Fibroblast of lung (primary cell): ENCODE measurements around the gene RNASE1. TPM values are rescaled to one million over a fixed set of nuclear protein-coding genes. Genes with fewer than 3 reads are reported as not detected.

Source experiments
- DNase-seq, 2 donors: peaks; one replicate each; pipeline versions ENCODE4 v3.0.0 to v3.0.0-alpha.2; 2010; ENCODE audit warnings: low read depth in 2 of 2
- H2AFZ ChIP-seq: 2 replicates; pipeline ENCODE4 v1.5.1; 2012; ENCODE audit warnings: low read length, control low read depth, inconsistent platforms
- H3K27ac ChIP-seq: 2 replicates; pipeline ENCODE4 v1.5.1; 2011; ENCODE audit warnings: low read length, control low read depth; ENCODE audit not compliant: insufficient read depth
- H3K27me3 ChIP-seq: 2 replicates; pipeline ENCODE4 v1.5.1; 2011; ENCODE audit warnings: mild to moderate bottlenecking, low read length; ENCODE audit not compliant: control insufficient read depth, insufficient read depth
- H3K36me3 ChIP-seq: 2 replicates; pipeline ENCODE4 v1.5.1; 2011; ENCODE audit warnings: low read length; ENCODE audit not compliant: control insufficient read depth, insufficient read depth
- H3K4me1 ChIP-seq: 2 replicates; pipeline ENCODE4 v1.5.1; 2011; ENCODE audit warnings: low read length; ENCODE audit not compliant: control insufficient read depth, insufficient read depth; ENCODE audit errors: extremely low read depth
- H3K4me2 ChIP-seq: 2 replicates; pipeline ENCODE4 v1.5.1; 2011; ENCODE audit warnings: low read length, control low read depth; ENCODE audit not compliant: insufficient read depth; ENCODE audit errors: extremely low read depth
- H3K4me3 ChIP-seq, 4 experiments: fragments of 200-600 bp in 1 of 4; sonication (generic) in 1 of 4; replicated peaks in 1 of 4; 2 replicates each; pipeline ENCODE4 v1.5.1; 2011 to 2016; ENCODE audit warnings: low read length in 4 of 4, low read depth in 3 of 4, mild to moderate bottlenecking in 3 of 4, control low read depth in 2 of 4, inconsistent platforms in 1 of 4, mixed read lengths in 1 of 4; ENCODE audit not compliant: insufficient read depth in 1 of 4; ENCODE audit errors: control extremely low read depth in 1 of 4
- H3K79me2 ChIP-seq: 2 replicates; pipeline ENCODE4 v1.5.1; 2012; ENCODE audit warnings: mild to moderate bottlenecking, low read length, inconsistent platforms; ENCODE audit not compliant: control insufficient read depth, insufficient read depth
- H3K9ac ChIP-seq: 2 replicates; pipeline ENCODE4 v1.5.1; 2011; ENCODE audit warnings: mild to moderate bottlenecking, low read length, control low read depth; ENCODE audit not compliant: insufficient read depth
- H3K9me3 ChIP-seq: 2 replicates; pipeline ENCODE4 v1.5.1; 2012; ENCODE audit warnings: low read depth, low read length; ENCODE audit not compliant: control insufficient read depth, insufficient read depth
- H4K20me1 ChIP-seq: 2 replicates; pipeline ENCODE4 v1.5.1; 2011; ENCODE audit warnings: low read length; ENCODE audit not compliant: control insufficient read depth, insufficient read depth; ENCODE audit errors: extremely low read depth
- EZH2 ChIP-seq: IDR thresholded peaks from 2 replicates; pipeline ENCODE4 v1.5.1; 2012; ENCODE audit warnings: low read length, control low read depth, mild to moderate bottlenecking; ENCODE audit errors: missing control alignments
- polyA plus RNA-seq, 2 donors: library from polyadenylated mRNA; depleted of rRNA in 1 of 2; stranded (reverse) in 1 of 2; unstranded in 1 of 2; fragments of >200 nt; gene quantifications; 2 replicates each; pipeline ENCODE4 v1.2.1, GENCODE V29; 2011 to 2012; ENCODE audit warnings: missing spikeins in 1 of 2
- total RNA-seq: library from RNA; depleted of rRNA; stranded (reverse); fragments of >200 nt; gene quantifications from 2 replicates; pipeline ENCODE4 v1.2.1, GENCODE V29; 2014
- TF ChIP-seq, protein P1 (sequence below), 2 donors: IDR thresholded peaks in 1 of 2; conservative IDR thresholded peaks in 1 of 2; 1 replicate in 1 of 2; 2 replicates in 1 of 2; pipeline ENCODE4 v1.5.1; 2011 to 2012; ENCODE audit warnings: low read length in 2 of 2, control low read depth in 1 of 2, inconsistent platforms in 1 of 2, low read depth in 1 of 2, mild to moderate bottlenecking in 1 of 2

The RNASE1 gene
- total and polyA plus RNA-seq, 2 donors (not counting 1 experiment from before 2014, with no cell fraction given), result not detected

DNA sequence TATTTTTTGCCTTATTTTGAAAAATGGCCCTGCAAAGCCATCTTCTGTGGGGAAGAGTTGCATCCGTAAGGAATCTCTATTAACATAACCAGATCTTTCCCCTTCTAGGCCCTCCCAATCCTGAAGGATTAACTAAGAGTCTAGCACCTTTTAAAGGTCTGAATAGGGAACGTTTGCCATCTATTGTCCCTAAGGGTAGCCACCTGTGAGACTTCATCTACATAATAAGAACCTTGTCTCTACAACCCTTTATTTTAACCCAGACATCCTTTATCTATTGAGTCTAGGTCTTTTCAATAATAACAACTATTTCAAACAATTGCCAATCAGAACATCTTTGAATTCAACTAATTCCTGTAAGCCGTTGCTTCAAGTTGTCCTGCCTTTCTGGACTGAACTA lies 30.0 kb downstream of the RNASE1 start:
- no peaks in the 10 kb centered on the region for H4K20me1 ChIP-seq
- no peak overlapping the region for H3K9ac ChIP-seq
- H2AFZ ChIP-seq, result no peak overlapping the region
- no peak for TF ChIP-seq EZH2
- TF ChIP-seq, protein P1, sequence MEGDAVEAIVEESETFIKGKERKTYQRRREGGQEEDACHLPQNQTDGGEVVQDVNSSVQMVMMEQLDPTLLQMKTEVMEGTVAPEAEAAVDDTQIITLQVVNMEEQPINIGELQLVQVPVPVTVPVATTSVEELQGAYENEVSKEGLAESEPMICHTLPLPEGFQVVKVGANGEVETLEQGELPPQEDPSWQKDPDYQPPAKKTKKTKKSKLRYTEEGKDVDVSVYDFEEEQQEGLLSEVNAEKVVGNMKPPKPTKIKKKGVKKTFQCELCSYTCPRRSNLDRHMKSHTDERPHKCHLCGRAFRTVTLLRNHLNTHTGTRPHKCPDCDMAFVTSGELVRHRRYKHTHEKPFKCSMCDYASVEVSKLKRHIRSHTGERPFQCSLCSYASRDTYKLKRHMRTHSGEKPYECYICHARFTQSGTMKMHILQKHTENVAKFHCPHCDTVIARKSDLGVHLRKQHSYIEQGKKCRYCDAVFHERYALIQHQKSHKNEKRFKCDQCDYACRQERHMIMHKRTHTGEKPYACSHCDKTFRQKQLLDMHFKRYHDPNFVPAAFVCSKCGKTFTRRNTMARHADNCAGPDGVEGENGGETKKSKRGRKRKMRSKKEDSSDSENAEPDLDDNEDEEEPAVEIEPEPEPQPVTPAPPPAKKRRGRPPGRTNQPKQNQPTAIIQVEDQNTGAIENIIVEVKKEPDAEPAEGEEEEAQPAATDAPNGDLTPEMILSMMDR (conservative IDR thresholded peaks at IDR 0.05 in 1 of 2, IDR thresholded peaks at IDR 0.05 in 1 of 2; ENCODE audit: low read depth in 1 of 2, low read length in 2 of 2), result no peak
- no peak overlapping the region for H3K4me2 ChIP-seq
- DNase-seq, result no peak
- H3K27me3 ChIP-seq, result no peaks in the 10 kb centered on the region
- H3K9me3 ChIP-seq, result no peaks in the 10 kb centered on the region
- no peaks in the 10 kb centered on the region for H3K79me2 ChIP-seq
- no peak overlapping the region for H3K27ac ChIP-seq
- H3K4me1 ChIP-seq, result no peaks in the 10 kb centered on the region
- H3K4me3 ChIP-seq, result no peak overlapping the region
- no peaks in the 10 kb centered on the region for H3K36me3 ChIP-seq

DNA sequence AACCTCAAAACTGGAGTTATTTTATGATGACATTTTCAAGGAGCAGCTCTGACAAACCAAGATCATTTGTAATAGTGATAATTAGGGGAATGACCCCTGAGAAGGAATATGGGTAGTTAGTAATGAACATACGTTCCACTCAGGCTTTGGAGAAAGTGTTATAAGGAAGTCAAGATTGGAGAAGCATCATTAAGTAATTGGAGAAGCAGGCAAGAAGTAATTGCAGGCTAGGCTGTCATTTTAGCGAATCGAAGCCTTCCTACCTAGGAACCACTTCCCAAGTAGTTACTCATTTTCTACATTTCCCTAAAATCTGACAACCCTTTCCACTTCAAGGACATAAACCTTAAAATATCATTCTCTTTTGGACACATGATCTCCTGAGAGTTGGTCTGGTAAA lies 33.2 kb downstream of the RNASE1 start:
- H3K27me3 ChIP-seq, result no peaks in the 10 kb centered on the region

DNA sequence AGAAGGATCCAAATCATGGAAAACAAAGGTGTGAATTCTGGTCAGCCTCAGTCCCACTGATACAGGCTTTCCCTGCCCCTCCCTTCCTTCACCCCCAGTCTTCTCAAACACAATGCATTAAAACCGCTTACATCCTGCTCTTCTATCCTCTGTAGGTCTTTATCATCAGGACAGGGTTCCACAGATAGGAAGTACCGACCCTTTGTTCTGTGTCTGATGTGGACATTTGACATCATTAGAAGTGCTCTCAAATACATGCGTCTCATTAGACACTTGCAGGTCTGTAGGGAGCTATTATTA lies 34.1 kb downstream of the RNASE1 start:
- H3K4me2 ChIP-seq, result no peak overlapping the region
- H3K4me3 ChIP-seq, result no peak overlapping the region
- no peaks in the 10 kb centered on the region for H3K36me3 ChIP-seq
- H3K9me3 ChIP-seq, result no peaks in the 10 kb centered on the region
- no peak overlapping the region for H2AFZ ChIP-seq
- DNase-seq, result no peak
- H3K4me1 ChIP-seq, result no peaks in the 10 kb centered on the region
- TF ChIP-seq, protein P1 (conservative IDR thresholded peaks at IDR 0.05 in 1 of 2, IDR thresholded peaks at IDR 0.05 in 1 of 2; ENCODE audit: low read depth in 1 of 2, low read length in 2 of 2), result no peak
- no peak for TF ChIP-seq EZH2
- H3K27me3 ChIP-seq, result no peaks in the 10 kb centered on the region
- H4K20me1 ChIP-seq, result no peaks in the 10 kb centered on the region
- no peaks in the 10 kb centered on the region for H3K79me2 ChIP-seq
- no peak overlapping the region for H3K9ac ChIP-seq
- no peak overlapping the region for H3K27ac ChIP-seq

More for the DNA sequence above, 33.2 kb downstream of the RNASE1 start:
- no peak for DNase-seq
- H3K27ac ChIP-seq, result no peak overlapping the region
- no peak overlapping the region for H2AFZ ChIP-seq
- H3K4me2 ChIP-seq, result no peak overlapping the region
- no peaks in the 10 kb centered on the region for H3K36me3 ChIP-seq
- TF ChIP-seq, protein P1 (conservative IDR thresholded peaks at IDR 0.05 in 1 of 2, IDR thresholded peaks at IDR 0.05 in 1 of 2; ENCODE audit: low read depth in 1 of 2, low read length in 2 of 2), result no peak
- TF ChIP-seq EZH2, result no peak
- H3K4me1 ChIP-seq, result no peaks in the 10 kb centered on the region
- no peak overlapping the region for H3K4me3 ChIP-seq
- no peaks in the 10 kb centered on the region for H3K9me3 ChIP-seq
- no peaks in the 10 kb centered on the region for H3K79me2 ChIP-seq
- no peak overlapping the region for H3K9ac ChIP-seq
- no peaks in the 10 kb centered on the region for H4K20me1 ChIP-seq
